Muscle of back (tissue), 11 donors: ENCODE measurements around the gene DNAH1. TPM values are rescaled to one million over a fixed set of nuclear protein-coding genes. Genes with fewer than 3 reads are reported as not detected.

Source experiments
- DNase-seq, 3 donors: peaks; one replicate each; pipeline versions ENCODE4 v3.0.0 to v3.0.0-alpha.2; 2013
- polyA plus RNA-seq, 10 donors: library from polyadenylated mRNA; unstranded; fragments of 120-200 nt; gene quantifications; one replicate each; pipeline ENCODE4 v1.2.1, GENCODE V29; 2013; ENCODE audit not compliant: insufficient read length in 10 of 10

Gene DNAH1
- polyA plus RNA-seq, 10 donors, result 2.4 to 8.4 (median 4.5) TPM

DNA sequence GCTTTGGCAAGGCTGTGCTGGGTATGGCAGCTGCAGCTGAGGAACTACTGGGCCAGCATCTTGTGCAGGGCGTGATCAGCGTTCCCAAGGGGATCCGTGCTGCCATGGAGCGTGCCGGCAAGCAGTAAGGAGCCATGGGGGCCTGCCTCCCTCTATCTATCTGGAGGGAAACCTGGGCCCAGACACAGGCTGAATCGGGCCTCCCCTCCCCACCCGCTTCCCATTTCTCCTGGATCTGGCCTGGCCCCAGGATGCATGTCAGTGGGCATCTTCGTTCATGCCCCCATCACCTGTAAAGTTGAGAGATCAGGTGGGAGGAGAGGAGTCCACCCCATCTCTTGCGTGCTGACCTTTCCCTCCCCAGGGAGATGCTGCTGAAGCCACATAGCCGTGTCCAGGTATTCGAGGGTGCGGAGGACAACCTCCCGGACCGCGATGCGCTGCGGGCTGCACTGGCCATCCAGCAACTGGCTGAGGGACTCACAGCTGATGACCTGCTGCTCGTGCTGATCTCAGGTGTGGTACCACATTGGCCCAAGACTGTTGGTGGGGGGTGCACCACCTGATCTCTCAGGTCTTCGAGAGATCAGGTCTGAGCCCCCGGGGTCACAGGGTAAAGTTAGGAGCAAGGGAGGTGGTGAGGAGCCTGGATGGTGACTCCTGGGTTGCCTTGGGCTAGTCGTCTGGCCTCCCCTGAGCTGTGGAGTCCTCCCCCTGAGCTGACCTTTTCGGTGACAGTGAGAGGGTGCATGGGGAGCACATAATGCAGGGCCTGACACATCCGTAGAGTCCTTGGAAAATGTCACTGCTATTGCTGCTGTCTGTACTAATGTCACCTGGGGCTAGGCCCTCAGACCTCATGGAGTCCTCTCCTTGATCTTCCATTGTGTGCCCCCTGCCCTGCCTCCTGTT lies 25.3 kb upstream of the DNAH1 start:
- DNase-seq, result no peak

DNA sequence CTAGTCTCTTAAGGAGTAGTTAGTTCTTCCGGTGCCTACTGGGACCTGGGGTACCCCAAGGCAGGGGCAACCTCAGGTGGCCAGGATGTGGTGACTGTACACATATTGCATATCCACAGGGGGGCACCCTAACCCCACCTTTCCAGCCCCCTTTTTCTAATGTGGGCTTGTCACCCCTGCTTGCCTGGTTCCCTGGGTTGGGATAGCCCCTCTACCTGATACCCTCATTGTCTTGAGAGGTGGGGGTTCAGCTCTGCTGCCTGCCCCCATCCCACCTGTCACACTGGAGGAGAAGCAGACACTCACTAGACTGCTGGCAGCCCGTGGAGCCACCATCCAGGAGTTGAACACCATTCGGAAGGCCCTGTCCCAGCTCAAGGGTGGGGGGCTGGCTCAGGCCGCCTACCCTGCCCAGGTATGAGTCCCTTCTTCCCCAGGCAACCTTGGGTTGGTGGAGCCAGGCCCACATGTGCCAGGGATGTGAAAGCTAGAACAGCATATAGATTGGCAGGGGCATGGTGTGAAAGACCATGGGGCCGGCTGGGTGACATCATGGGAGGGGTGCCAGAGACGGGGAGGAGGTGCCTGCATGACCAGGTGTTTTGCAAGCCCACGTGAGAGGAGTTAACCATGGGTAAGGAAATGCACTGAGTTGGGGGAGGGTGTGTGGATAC lies 24.5 kb upstream of the DNAH1 start:
- DNase-seq, result peak in 1 of 3 donors; percentile 42

DNA sequence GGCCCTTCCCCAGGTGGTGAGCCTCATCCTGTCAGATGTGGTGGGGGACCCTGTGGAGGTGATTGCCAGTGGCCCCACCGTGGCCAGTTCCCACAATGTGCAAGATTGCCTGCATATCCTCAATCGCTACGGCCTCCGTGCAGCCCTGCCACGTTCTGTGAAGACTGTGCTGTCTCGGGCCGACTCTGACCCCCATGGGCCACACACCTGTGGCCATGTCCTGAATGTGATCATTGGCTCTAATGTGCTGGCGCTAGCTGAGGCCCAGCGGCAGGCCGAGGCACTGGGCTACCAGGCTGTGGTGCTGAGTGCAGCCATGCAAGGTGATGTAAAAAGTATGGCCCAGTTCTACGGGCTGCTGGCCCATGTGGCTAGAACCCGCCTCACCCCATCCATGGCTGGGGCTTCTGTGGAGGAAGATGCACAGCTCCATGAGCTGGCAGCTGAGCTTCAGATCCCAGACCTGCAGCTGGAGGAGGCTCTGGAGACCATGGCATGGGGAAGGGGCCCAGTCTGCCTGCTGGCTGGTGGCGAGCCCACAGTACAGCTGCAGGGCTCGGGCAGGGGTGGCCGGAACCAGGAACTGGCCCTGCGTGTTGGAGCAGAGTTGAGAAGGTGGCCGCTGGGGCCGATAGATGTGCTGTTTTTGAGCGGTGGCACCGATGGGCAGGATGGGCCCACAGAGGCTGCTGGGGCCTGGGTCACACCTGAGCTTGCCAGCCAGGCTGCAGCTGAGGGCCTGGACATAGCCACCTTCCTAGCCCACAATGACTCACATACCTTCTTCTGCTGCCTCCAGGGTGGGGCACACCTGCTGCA lies 23.7 kb upstream of the DNAH1 start:
- DNase-seq, result no peak

DNA sequence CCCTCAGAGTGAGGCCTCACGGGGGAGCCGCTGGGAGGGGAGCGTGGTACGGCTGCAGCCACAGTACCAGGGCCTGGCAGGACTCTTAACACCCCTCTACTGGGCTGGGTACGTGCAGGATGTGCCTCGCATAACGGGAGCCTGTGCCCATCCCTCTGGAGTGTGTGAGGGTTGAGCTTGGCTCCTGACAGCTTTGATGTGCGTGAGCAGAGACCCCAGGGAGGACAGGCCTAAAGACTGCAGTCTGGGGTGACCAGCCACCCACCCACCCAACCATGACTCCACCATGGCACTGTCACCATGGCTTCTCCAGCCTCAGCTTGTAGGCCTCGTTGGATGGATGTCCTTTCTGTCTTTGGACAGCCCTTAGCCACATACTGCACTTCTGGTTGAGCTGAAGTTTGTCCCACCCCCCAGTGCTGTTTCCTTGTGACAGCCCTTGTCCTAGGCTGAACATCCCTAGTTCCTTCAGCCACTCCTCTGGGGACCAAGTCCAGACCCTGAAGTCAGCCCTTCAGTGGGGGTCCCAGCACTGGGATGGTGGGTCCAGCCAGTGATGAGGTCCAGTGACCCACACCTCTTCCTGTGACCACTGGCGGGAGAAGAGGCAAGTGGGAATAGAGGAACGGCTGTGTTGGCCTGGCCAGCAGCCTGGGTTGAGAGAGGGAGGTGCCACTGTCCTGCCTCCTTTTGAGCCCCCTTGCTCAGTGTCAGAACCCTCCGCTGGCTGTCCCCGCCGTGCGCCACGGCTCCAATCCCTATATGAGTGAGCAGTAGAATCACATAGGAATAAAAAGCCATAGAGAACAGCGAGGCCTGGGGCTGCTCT lies 22.4 kb upstream of the DNAH1 start:
- DNase-seq, result no peak

DNA sequence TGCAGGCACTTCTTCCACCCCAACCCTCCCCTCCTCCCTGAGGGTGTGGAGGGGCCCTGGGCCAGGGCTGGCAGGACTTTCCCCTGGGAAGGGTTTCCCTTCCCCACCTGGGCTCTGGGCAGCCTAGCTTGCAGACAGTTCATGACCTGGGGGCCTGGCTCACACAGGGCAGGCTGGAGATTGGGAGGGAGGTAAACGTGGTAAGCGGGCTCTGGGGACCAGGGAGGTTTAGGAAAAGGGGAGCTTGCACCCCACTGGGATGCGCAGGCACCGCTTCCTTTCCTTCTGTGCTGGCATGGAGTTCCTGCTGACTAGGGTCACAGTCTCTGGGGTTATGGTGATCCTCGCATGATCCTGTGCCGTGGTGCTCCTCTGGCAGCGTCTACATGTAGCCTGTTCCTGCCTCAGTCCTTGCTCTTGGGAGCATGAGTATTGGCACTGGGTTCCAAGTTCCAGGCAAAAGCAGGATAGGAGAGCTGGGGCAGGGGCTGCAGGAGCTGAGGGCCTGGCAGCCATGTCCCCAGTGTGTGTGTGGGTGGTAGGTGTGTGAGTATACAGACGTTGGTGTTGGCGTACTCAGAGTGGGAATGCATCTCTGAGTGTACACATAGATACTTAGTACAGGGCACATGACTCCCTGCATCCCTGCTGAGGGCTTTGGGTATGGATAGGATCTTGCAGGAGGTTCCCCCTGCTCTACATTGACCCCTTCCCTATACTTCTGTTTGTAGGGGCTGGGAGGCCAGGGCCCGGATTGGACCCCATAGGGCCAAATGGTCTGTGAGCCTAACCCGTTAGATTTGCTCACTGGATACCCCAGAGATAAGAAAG lies 21.6 kb upstream of the DNAH1 start:
- no peak for DNase-seq

DNA sequence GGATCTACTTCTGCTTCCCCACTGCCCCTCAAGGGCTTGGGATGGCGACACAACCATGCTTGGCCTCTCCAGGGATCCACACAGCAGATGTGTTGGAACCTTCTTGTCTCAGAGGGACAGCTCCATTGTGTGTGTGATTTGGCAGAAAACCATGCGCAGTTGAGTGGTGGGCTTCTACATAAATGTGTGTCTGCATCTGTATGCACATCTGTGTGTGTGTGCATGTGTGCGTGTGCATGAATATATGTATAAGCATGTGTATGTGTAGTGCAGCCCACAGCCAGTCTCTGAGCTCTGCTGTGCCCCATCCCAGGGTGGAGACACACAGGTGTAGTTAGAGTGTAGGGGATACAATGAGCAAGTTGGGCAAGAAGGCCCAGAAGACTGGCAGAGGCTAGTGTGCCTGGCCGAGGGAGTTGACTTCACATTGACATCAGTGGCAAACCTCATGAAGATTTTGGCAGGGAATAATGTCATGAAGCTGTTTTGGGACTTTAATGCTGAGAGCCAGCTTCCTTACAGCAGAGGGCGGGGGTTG lies 20.4 kb upstream of the DNAH1 start:
- no peak for DNase-seq

DNA sequence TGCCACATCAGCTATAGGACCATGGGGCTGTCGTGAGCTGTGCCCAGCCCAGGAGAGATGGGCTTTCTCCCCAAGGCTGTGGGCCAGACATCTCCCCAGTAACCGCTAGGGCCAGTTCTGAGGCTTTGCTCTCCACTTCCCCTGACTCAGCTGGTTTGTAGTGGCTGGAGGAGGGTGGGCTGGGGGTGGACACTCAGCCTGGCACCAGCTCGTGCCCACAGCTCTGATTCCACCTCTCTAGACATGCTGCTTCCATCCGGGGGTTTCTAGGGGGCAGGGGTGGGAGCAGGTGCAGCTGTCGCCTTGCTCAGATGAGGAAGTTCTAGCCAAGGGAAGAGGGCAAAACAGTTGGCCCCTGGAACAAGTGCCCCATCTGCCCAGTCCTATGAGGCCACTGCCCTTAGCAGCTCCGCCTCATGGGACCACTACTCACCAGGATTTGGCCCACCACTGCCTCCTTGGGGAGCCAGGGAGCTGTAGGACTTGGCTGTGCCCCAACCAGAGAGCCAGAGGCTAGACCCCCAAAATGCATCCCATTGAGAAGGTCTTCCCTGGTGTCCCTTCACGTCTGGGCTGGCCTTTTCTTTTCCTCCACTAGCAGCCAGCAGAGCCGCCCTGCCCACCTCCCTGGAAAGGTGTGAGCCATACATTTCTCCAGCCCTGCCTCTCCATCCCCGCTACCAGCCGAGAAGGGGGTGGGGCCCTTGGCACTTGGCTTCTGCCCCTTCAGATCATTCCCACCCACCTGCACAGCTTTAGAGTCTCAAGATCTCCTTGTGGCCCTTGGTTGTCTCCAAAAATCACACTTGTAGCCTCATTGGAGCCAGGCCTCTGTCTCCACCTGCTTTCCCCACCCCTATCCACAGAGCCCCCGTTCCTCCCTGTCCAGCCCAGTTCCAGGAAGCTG lies 18.6 kb upstream of the DNAH1 start:
- no peak for DNase-seq

DNA sequence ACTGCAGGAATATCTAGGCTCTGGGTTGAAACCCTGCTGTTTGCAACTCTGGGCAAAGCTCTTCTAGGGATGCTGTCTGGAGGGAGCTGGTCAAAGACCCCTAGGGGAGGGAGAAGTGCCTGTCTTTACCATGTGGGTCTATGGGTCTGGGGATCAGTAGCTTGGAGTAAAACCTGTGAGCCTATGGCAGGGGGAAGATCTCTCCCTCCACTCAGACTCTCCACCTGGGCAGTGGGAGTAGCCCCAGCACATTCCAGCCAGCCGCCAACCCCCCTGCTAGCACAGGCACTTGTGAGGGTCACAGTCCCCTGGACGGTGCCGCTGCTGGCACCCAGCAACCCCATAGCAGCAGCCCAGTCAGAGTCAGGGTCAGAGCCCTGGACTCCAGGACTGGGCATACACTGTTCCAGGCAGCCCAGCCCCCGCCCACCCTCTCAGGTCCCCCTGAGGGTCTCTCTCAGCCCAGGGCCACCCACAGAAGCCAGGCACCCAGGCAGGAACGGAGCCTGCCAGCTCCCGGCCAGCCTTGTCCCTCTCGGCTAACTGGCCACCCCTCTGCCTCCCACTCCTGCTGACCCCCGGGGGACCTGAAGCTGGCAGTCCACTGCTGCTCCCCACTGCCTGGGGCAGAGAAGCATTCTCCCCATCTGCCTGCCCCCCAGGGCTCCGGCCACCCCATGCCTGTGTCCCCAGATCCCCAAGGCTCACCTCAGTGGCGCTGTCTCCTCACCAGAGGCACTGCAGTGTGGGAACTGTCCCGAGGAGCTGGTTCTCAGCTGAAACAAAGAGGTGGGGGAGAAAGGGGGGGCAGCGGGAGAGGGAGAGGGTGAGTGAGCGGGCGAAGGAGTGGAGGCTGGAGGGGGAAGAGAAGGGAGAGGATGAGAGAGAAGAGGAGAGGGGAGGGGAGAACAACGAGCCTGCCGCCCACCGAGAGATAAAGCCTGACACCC lies 17.7 kb upstream of the DNAH1 start:
- peak in 1 of 3 donors; percentile 52 for DNase-seq

DNA sequence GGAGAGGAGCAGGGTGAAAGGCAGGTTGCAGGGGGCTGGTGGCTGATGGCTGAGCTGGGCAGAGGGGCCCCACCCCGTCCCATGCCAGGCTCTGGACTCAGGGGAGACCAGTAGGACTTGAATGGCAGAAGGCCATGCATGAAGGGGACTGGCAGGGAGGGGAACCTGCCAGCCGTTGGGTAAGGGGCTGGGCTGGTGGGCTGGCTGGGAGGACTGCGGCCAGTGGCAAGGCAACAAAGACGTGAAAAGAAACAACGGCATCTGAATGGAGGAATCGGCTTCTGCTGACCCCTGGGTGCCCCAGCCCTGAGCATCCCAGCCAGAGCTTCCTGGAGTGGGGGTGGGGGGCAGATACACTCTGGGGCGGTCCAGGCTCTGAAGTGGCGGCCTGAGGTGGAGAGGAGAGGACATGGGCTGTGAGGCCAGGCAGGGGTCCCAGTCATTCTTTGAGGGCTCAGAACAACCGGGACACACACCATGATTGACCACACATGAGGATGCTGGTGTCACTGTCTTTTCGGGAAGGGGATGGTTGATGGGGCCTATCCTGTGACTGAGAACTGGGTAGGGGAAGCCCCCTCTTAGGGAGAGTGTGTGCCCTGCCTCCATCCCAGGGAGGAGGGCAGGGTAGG lies 16.8 kb upstream of the DNAH1 start:
- no peak for DNase-seq

DNA sequence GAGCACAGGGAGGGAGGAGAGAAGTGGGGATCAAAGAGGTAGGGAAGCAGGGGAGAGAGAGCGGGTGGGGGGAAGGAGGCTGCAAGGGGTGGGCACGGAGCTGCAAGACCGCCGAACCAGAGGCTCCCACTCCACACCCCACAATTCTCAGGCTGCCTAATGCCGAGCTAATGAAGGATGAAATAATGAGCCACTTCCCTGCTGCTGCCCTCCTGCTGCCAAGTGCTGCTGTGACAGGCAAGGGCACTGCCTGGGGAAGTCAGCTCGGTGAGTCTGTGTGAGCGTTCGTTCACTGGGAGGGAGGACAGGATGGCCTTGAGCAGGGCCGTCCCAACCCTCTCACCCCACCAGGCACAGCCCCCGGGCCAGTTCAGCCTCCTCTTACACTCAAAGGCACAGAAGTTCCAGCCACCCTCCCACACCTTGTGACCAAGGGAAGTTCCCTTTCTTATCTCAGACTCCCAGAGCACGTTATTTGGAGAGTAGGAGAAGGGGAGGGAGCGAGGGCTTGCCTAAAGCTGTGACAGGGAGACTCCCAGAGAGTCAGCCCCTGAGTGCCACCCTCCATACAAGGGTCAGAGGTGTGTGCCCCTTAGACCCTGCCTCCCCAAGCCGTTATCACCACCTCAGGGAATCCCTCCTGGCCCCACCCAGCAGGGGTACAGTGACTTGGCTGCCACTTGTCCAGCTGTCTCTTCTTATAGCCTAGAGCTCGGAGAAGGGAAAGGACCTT lies 16.1 kb upstream of the DNAH1 start:
- DNase-seq, result peak in 1 of 3 donors; percentile 39

DNA sequence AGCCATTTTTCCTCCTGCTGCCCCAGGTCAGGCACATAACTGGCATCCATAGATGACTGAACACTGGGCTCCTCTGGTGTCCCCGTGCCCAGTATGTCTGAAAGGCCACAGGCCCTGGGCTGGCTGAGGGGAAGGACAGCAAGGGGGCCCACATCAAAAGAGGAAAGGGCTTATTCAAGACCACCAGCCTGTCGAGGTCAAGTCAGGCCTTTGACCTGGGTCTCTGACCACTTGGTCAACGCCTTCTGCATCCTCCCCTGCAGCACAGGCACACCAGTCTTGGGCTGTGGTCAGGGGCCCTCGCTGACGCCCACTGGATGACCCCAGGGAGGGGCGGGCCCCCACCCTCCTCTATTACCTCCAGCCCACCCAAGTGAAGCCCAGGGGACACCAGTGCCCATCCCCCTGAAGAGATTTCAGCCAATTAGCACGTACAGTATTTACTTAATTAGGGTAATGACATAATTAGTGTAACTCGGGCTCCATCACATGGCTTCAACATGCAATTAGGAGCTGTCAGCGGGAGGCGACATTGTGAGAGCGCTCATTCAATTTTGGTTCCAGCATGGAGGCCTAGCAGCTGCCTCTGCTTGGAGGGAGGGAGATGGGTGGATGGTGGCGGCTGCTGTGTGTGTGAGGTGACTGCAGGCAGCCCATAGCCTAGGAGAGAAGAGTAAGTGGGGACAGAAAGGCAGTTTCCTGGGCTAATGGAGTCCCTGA lies 13.5 kb upstream of the DNAH1 start:
- DNase-seq, result no peak

DNA sequence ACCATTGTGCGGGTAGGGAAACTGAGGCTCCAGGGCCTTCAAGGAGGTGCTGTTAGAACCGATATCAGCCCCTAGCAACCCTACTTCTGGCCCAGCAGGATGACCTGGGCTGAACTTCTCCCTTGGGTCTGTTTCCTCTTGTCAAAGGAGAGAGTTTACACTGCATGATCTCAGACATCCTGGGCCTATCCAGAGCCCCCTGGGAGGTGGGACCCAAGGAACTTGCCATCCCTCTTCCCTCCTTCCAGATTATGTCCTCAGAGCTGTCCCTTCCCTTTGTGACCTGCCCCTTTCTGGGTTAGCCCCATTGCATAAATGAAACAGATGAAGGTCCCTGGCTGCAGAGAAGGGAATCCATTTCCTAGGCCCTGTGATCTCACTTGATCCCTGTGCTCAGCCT lies 12.3 kb upstream of the DNAH1 start:
- DNase-seq, result no peak

DNA sequence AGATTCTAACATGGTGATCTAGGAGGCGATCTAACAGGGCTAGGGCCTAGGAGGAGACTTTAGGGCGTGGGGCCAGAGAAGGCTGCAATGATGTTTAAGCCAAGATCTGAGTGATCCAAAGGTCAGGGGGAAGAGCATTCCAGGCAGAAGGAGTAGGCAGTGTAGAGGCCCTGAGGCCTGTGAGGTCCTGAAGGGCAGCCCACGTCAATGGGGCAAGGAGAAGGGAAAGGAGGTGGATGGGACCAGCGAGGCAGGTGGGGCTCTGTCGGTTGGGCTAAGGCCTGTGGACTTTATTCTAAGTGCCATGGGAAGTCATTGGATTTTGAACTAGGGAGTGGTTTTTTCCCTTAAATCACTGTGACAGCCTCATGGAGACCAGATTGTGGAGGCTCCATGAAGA lies 10.2 kb upstream of the DNAH1 start:
- no peak for DNase-seq

DNA sequence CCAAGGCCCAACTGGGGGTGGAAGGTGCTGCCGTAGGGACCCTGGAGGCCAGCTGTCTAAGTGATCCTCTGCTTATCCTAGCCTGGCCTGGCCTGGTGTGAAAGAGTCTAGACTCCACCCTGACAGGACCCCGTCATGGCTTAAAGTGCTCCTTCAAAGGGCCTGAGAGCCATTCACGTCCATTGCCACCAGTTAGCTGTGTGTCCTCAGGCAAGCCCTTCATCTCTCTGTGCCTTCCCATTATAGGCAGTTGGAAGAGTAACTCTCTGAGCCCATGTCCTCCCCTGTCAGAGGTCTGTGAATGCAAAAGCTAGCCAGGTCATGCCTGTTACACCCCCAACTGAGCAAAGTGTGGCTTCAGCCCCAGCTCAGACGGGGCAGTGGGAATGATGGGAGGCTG lies 9.1 kb upstream of the DNAH1 start:
- no peak for DNase-seq

DNA sequence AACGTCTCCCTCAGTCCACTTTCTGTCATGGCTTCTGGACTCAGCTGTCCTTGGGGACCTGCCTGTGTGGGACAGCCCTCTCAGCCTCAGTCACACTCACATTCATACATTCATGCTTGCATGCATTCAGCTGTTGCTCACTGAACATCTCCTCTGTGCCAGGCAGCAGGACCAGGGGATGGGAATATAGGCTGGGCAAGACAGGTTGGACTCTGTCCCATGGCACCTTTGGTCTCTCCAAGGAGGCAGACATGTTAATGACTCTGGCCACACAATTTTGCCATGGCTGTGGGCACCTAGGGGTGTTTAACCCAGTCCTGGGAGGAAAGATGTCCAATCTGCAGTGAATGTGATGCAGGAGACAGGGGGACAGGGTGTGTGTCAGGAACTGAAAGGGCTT lies 7.8 kb upstream of the DNAH1 start:
- no peak for DNase-seq
